ENCODE results near the gene KCNK15.

- TF ChIP-seq POLR2A (IDR thresholded peaks at IDR 0.05; ENCODE audit: low read length) (no peak), GATA1 (IDR thresholded peaks at IDR 0.05; ENCODE audit: low read depth, low read length) (no peak)
These were observed 23.8 kb downstream of the KCNK15 start for GRCh38 chr20:44769481-44769863.

Measured in erythroblast (primary cell).